Peyer's patch (tissue), 4 donors: ENCODE data around the gene TASOR2.

Experiments used
- CTCF ChIP-seq, 6 experiments: fragments of 450-650 bp in 4 of 6; fragments of 200-600 bp in 2 of 6; sonication (generic) in 1 of 6; IDR thresholded peaks; one replicate each; pipeline ENCODE4 v1.5.1; 2017 to 2019; ENCODE audit warnings: antibody characterized with exemption in 6 of 6, mild to moderate bottlenecking in 3 of 6, moderate library complexity in 1 of 6
- POLR2A ChIP-seq, 2 donors: fragments of 450-650 bp; IDR thresholded peaks; one replicate each; pipeline ENCODE4 v1.5.1; 2017; ENCODE audit warnings: antibody characterized with exemption in 2 of 2, mild to moderate bottlenecking in 2 of 2, moderate library complexity in 2 of 2

GRCh38 chr10:5650664-5651387 lies 33.8 kb upstream of the TASOR2 start:
- TF ChIP-seq POLR2A (IDR thresholded peaks at IDR 0.05) = no peak
- TF ChIP-seq CTCF (IDR thresholded peaks at IDR 0.05) = no peak
